ENCODE measurements around the gene NRXN3. TPM values are rescaled to one million over a fixed set of nuclear protein-coding genes. Genes with fewer than 3 reads are reported as not detected.
"Not testable (repeated sequence)": the region's sequence is repeated elsewhere in the genome, so short reads cannot be mapped to it uniquely, and the experiment has no call there.

Gene NRXN3
- total RNA-seq, 4 donors from 2014 or later = 0.19 to 1.4 (median 0.40) TPM

GRCh38 chr14:78469947-78470346 lies 299.8 kb downstream of the NRXN3 start:
- no peak for DNase-seq (ENCODE audit: low spot score)
- no peak for TF ChIP-seq CTCF (IDR thresholded peaks at IDR 0.05)
- no peak for ATAC-seq (ENCODE audit: low FRiP score)

- ATAC-seq (ENCODE audit: low FRiP score) (no peak), DNase-seq (ENCODE audit: low spot score) (no peak)
- no peak for TF ChIP-seq CTCF (IDR thresholded peaks at IDR 0.05)
These were observed 309.1 kb downstream of the NRXN3 start for GRCh38 chr14:78479127-78479780.

GRCh38 chr14:78484028-78484427 lies 313.9 kb downstream of the NRXN3 start:
- ATAC-seq (ENCODE audit: low FRiP score) (no peak), DNase-seq (ENCODE audit: low spot score) (no peak)
- no peak for TF ChIP-seq CTCF (IDR thresholded peaks at IDR 0.05)

GRCh38 chr14:78486081-78486480 lies 315.9 kb downstream of the NRXN3 start:
- DNase-seq (ENCODE audit: low spot score) = no peak
- no peak for ATAC-seq (ENCODE audit: low FRiP score)
- no peak for TF ChIP-seq CTCF (IDR thresholded peaks at IDR 0.05)

- no peak for ATAC-seq (ENCODE audit: low FRiP score)
- TF ChIP-seq CTCF (IDR thresholded peaks at IDR 0.05) = no peak
- no peak for DNase-seq (ENCODE audit: low spot score)
These were observed 316.4 kb downstream of the NRXN3 start for GRCh38 chr14:78486621-78487020.

- not testable (repeated sequence) for DNase-seq (ENCODE audit: low spot score); ATAC-seq (ENCODE audit: low FRiP score)
These were observed 317.4 kb downstream of the NRXN3 start for GRCh38 chr14:78487573-78487972.

GRCh38 chr14:78488938-78489337 lies 318.8 kb downstream of the NRXN3 start:
- ATAC-seq (ENCODE audit: low FRiP score) = no peak
- no peak for DNase-seq (ENCODE audit: low spot score)
- no peak for TF ChIP-seq CTCF (IDR thresholded peaks at IDR 0.05)

All from omental fat pad (tissue), 4 donors.